OCI-LY3 (cell line): ENCODE data around the gene ALDH5A1.

Source experiments
- EZH2phosphoT487 ChIP-seq: fragments of 200-600 bp; shearing (Covaris generic); IDR thresholded peaks from 2 replicates; pipeline ENCODE4 v1.6.1; 2018; ENCODE audit warnings: antibody characterized with exemption, mixed run types, low read depth
- TF ChIP-seq, protein P1 (sequence below): fragments of 200-600, 300-600 bp; sonication (generic); IDR thresholded peaks from 2 replicates; pipeline ENCODE4 v1.5.1; 2014; ENCODE audit warnings: antibody characterized with exemption, low read length, low read depth

DNA sequence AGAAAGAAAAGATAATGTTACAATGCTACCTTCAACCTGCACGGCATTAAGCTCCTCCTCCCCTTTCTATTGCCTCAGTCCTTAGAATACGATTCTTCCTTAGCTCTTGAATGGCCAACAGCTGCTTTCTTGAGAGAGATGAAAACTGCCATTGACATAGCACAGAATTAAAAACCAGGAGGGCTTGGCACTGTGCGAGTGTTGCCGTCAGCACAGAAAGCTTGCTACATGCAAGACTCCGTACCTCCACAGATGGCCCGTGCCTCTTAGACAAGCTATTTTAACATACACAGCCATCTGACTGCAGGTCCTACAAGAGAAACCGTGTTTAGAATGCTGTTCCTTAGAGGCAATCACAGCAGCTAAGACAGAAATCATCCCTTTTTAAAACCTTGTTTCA, 51.7 kb downstream of the ALDH5A1 start:
- TF ChIP-seq, protein P1, sequence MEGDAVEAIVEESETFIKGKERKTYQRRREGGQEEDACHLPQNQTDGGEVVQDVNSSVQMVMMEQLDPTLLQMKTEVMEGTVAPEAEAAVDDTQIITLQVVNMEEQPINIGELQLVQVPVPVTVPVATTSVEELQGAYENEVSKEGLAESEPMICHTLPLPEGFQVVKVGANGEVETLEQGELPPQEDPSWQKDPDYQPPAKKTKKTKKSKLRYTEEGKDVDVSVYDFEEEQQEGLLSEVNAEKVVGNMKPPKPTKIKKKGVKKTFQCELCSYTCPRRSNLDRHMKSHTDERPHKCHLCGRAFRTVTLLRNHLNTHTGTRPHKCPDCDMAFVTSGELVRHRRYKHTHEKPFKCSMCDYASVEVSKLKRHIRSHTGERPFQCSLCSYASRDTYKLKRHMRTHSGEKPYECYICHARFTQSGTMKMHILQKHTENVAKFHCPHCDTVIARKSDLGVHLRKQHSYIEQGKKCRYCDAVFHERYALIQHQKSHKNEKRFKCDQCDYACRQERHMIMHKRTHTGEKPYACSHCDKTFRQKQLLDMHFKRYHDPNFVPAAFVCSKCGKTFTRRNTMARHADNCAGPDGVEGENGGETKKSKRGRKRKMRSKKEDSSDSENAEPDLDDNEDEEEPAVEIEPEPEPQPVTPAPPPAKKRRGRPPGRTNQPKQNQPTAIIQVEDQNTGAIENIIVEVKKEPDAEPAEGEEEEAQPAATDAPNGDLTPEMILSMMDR = no peak
- no peak for TF ChIP-seq EZH2phosphoT487
